AG10803 (cell line): Measurements from ENCODE around the gene CLDN8.

Source experiments
- DNase-seq: peaks from one replicate; pipeline ENCODE4 v3.0.0; 2010; ENCODE audit warnings: low read depth
- H3K4me3 ChIP-seq: 2 replicates; pipeline ENCODE4 v1.5.1; 2011; ENCODE audit warnings: mild to moderate bottlenecking, low read length, control low read depth
- CTCF ChIP-seq: conservative IDR thresholded peaks from 2 replicates; pipeline ENCODE4 v1.5.1; 2011; ENCODE audit warnings: mild to moderate bottlenecking, low read length, control low read depth, inconsistent platforms

The CLDN8 gene

DNA sequence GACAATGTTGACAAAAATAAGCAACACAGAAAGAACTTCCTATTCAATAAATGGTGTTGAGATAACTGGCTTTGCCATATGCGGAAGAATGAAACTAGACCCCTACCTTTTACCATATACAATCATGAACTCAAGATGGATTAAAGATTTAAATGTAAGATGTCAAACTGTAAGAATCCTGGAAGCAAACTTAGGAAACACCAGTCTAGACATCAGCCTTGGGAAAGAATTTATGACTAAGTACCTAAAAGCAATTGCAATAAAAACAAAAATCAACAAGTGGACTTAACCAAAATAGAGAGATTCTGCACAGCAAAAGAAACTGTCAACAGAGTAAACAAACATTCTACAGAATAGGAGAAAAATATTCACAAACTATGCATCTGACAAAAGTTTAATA is 16.1 kb upstream of the CLDN8 start:
- H3K4me3 ChIP-seq = no peak overlapping the region
- no peak for DNase-seq
- no peak for TF ChIP-seq CTCF

DNA sequence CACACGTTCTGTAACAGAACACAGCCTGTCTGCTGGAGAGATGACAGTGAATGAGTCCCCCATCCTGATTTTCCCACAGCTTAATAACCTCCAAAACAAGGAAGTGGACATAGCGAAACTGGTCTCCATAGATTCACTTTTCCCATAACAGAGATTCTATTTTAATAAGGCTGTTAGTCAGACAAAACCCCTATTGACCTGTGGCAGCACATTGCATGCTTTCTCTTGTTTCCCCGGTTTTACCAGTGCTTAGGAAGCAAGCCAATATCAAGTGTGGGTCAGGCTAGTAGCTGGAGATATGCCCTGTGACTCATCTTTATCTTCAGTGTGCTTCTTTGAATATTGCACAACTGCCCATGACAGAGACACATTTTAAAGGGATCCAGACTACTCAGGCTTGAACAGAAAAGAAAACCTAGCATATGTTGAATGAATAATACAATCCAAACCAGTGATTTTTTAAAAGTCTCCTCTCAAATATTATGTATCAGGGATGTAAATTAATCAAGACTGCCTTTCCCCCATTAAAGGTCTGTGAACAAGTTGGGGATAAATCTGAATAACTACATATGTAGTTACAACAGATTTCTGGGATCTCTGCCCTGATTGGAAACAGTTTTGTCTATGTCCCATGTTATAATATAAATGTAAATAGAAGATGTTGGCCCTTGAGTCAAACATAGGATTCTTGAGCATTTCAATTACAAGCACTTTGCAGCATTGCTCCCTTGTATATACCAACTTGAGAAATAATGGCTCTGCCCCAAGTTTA is 11.9 kb upstream of the CLDN8 start:
- peak; percentile 86 for DNase-seq
- H3K4me3 ChIP-seq = no peak overlapping the region
- TF ChIP-seq CTCF = no peak

DNA sequence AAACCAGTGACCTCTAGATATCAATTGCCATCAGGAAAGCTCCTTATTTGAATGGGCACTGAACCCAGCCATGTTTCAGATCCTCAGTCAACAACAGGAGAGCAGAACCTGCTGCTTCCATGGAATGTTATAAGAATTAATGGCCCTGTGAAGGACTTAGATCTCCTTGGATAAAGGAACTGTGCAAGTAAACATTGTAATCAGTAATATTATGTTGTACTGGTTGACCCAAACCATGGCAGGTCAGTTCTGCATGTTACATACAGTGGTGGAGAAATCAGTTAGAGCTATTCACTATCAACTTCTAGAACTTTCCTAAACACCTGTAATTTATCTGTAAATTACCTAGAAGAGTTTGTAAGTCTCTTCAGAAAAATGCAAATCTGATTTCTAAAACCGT is 11.2 kb upstream of the CLDN8 start:
- no peak for TF ChIP-seq CTCF
- H3K4me3 ChIP-seq = no peak overlapping the region
- DNase-seq = no peak

GRCh38 chr21:30223596-30223995 is 7.7 kb upstream of the CLDN8 start:
- no peak for DNase-seq
- no peak for TF ChIP-seq CTCF
- no peak overlapping the region for H3K4me3 ChIP-seq

GRCh38 chr21:30222724-30223123 is 6.8 kb upstream of the CLDN8 start:
- TF ChIP-seq CTCF = no peak
- DNase-seq = no peak
- no peak overlapping the region for H3K4me3 ChIP-seq

DNA sequence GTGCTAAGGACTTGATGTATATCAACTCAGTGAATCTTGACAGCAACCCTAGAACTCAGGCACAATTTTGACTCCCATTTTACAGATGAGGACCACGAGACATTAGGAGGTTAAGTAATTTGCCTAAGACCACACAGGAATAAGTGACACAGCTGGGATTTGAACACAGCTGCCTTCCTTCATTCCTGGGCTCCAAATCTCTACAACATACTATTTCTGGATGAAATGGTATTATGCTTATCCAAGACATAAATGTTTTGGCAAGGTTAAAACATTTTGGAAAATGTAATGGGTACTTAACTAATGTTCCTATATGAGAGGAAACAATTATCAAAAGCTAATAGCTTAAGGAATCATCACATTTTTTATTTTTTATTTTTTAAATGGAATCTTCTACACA is 4.8 kb downstream of the CLDN8 start:
- H3K4me3 ChIP-seq = no peak overlapping the region
- no peak for TF ChIP-seq CTCF
- no peak for DNase-seq

- TF ChIP-seq CTCF = no peak
- H3K4me3 ChIP-seq = no peak overlapping the region
- no peak for DNase-seq
Observed at GRCh38 chr21:30209601-30210000, 6.3 kb downstream of the CLDN8 start.
